ENCODE measurements around the gene RERGL. TPM values are rescaled to one million over a fixed set of nuclear protein-coding genes. Genes with fewer than 3 reads are reported as not detected.

The RERGL gene
- total RNA-seq, 1 donor from 2014 or later: 3.7 TPM

GRCh38 chr12:18079541-18080246 is 10.3 kb downstream of the RERGL start:
- Histone ChIP-seq H3K4me3 (no peak overlapping the region), H3K36me3 (no peaks in the 10 kb centered on the region), H3K9me3 (no peaks in the 10 kb centered on the region), H3K27me3 (ENCODE audit: low read depth) (no peaks in the 10 kb centered on the region), H3K4me1 (no peaks in the 10 kb centered on the region), H3K27ac (no peak overlapping the region)
- ATAC-seq: no peak
- no peak for TF ChIP-seq CTCF (IDR thresholded peaks at IDR 0.05)
- DNase-seq: no peak
- intact Hi-C loops (cut with DNase I): no loop called here

GRCh38 chr12:18074001-18074400 is 16.0 kb downstream of the RERGL start:
- Histone ChIP-seq H3K27me3 (ENCODE audit: low read depth) (no peaks in the 10 kb centered on the region), H3K4me1 (no peaks in the 10 kb centered on the region), H3K9me3 (no peaks in the 10 kb centered on the region), H3K36me3 (no peaks in the 10 kb centered on the region), H3K4me3 (no peak overlapping the region), H3K27ac (no peak overlapping the region)
- intact Hi-C loops (cut with DNase I): no loop called here
- ATAC-seq (peak in 1 of 2 donors; percentile 31), DNase-seq (no peak)
- no peak for TF ChIP-seq CTCF (IDR thresholded peaks at IDR 0.05)

GRCh38 chr12:18072723-18073122 is 17.3 kb downstream of the RERGL start:
- TF ChIP-seq CTCF (IDR thresholded peaks at IDR 0.05): no peak
- Histone ChIP-seq H3K27me3 (ENCODE audit: low read depth) (no peaks in the 10 kb centered on the region), H3K9me3 (no peaks in the 10 kb centered on the region), H3K36me3 (no peaks in the 10 kb centered on the region), H3K27ac (no peak overlapping the region), H3K4me1 (no peaks in the 10 kb centered on the region), H3K4me3 (no peak overlapping the region)
- ATAC-seq (no peak), DNase-seq (no peak)
- intact Hi-C loops (cut with DNase I): no loop called here

- TF ChIP-seq CTCF (IDR thresholded peaks at IDR 0.05): no peak
- intact Hi-C loops (cut with DNase I): no loop called here
- Histone ChIP-seq H3K4me1 (no peaks in the 10 kb centered on the region), H3K27ac (no peak overlapping the region), H3K4me3 (no peak overlapping the region), H3K27me3 (ENCODE audit: low read depth) (no peaks in the 10 kb centered on the region), H3K36me3 (no peaks in the 10 kb centered on the region), H3K9me3 (no peaks in the 10 kb centered on the region)
- no peak for ATAC-seq
- DNase-seq: no peak
Observed at GRCh38 chr12:18071336-18071735, 18.7 kb downstream of the RERGL start.

- Histone ChIP-seq H3K36me3 (no peaks in the 10 kb centered on the region), H3K4me3 (no peak overlapping the region), H3K9me3 (no peaks in the 10 kb centered on the region), H3K27ac (no peak overlapping the region), H3K4me1 (no peaks in the 10 kb centered on the region), H3K27me3 (ENCODE audit: low read depth) (no peaks in the 10 kb centered on the region)
- ATAC-seq (no peak), DNase-seq (no peak)
- intact Hi-C loops (cut with DNase I): no loop called here
- TF ChIP-seq CTCF (IDR thresholded peaks at IDR 0.05): no peak
Observed at GRCh38 chr12:18068355-18068754, 21.6 kb downstream of the RERGL start.

All from lower lobe of right lung (tissue), 2 donors.